ENCODE results near the gene CD47. TPM values are rescaled to one million over a fixed set of nuclear protein-coding genes. Genes with fewer than 3 reads are reported as not detected.

Gene CD47
- total and polyA plus RNA-seq, 2 of the 4 experiments (the other 2 are of a cell fraction) = 45.9 to 52.0 TPM

GRCh38 chr3:108099679-108100428 is 9.0 kb upstream of the CD47 start:
- dilution Hi-C loops (cut with HindIII; ENCODE audit: low sequenced_read_pairs, unreplicated experiment) = no loop called here
- no peak overlapping the region for H2AK9ac ChIP-seq (replicated peaks; ENCODE audit: low read depth, low read length, poor library complexity)
- H3K14ac ChIP-seq (replicated peaks; ENCODE audit: low read depth, low read length) = peak overlapping the region; percentile 66
- H3K36me3 ChIP-seq (ENCODE audit: control insufficient read depth, insufficient read depth, low read length) = no peaks in the 10 kb centered on the region
- H3K9me1 ChIP-seq (ENCODE audit: insufficient read depth, low read length) = no peaks in the 10 kb centered on the region
- intact Hi-C loops (cut with micrococcal nuclease) = loop anchor here (10.0 kb wide), 1 partner anchor 205 kb away; no protein-coding TSS in a partner anchor
- POLR2A ChIA-PET (ENCODE audit: unreplicated experiment) = no interaction called here
- no peak overlapping the region for H2BK120ac ChIP-seq (ENCODE audit: low read depth, low read length)
- H2BK5ac ChIP-seq (ENCODE audit: low read depth, low read length, poor library complexity, severe bottlenecking) = no peak overlapping the region
- H3K4me3 ChIP-seq (ENCODE audit: insufficient read depth, low read depth, low read length) = no peak overlapping the region
- H2BK20ac ChIP-seq (ENCODE audit: low read depth, low read length) = no peak overlapping the region
- H3K27ac ChIP-seq (ENCODE audit: insufficient read depth, low read length) = no peak overlapping the region
- no peak overlapping the region for H3K4me2 ChIP-seq (ENCODE audit: low read depth, low read length)
- BruUV-seq (replicated peaks) = no TSS peak
- no peak overlapping the region for H3K4ac ChIP-seq (ENCODE audit: low read depth, low read length)
- no peak overlapping the region for H2AK5ac ChIP-seq (ENCODE audit: low read depth, low read length)
- H3K9me3 ChIP-seq (ENCODE audit: control insufficient read depth, insufficient read depth, low read length) = no peaks in the 10 kb centered on the region
- H3K18ac ChIP-seq (ENCODE audit: low read depth, low read length) = no peak overlapping the region
- in situ Hi-C loops (cut with MboI; ENCODE audit: low sequenced_read_pairs) = no loop called here
- no peaks in the 10 kb centered on the region for H3K27me3 ChIP-seq (ENCODE audit: control insufficient read depth, insufficient read depth, low read length)
- H3K23ac ChIP-seq (ENCODE audit: low read depth, low read length) = peak overlapping the region; percentile 21; the same call in 1 of the 2 replicates
- ATAC-seq (ENCODE audit: low read depth) (no peak), DNase-seq (peak; percentile 6)
- H2BK15ac ChIP-seq (ENCODE audit: low read depth, low read length) = no peak overlapping the region
- CTCF ChIA-PET = interaction anchor here (0.6 kb wide), 1 partner anchor 10 kb away, joined by 3 read pairs; no protein-coding TSS in a partner anchor
- H4K91ac ChIP-seq (ENCODE audit: insufficient read depth, low read depth, low read length) = no peak overlapping the region
- no peak overlapping the region for H2AFZ ChIP-seq (replicated peaks; ENCODE audit: low read length, poor library complexity)
- no peak overlapping the region for H3K56ac ChIP-seq (ENCODE audit: extremely low read depth, insufficient read depth, low read length)
- peaks cover 10% of the 10 kb centered on the region for H3K4me1 ChIP-seq (ENCODE audit: control insufficient read depth, insufficient read depth, low read length)
- no peaks in the 10 kb centered on the region for H3K79me1 ChIP-seq (ENCODE audit: low read depth in 1 of 2, low read length in 2 of 2)
- no peak overlapping the region for H4K5ac ChIP-seq (ENCODE audit: low read depth, low read length)
- no peak overlapping the region for H3K9ac ChIP-seq (ENCODE audit: low read depth, low read length)
- H4K8ac ChIP-seq (ENCODE audit: low read depth in 2 of 2, low read length in 2 of 2) = no peak overlapping the region
- no peaks in the 10 kb centered on the region for H4K20me1 ChIP-seq (ENCODE audit: insufficient read depth, low read length)
- no peak for TF ChIP-seq RCOR1 (IDR thresholded peaks at IDR 0.05; ENCODE audit: insufficient replicate concordance, low read length)
- no peak for TF ChIP-seq MXI1 (IDR thresholded peaks at IDR 0.05; ENCODE audit: borderline replicate concordance, low read depth, low read length)
- TF ChIP-seq FOS (IDR thresholded peaks at IDR 0.05; ENCODE audit: low read depth, low read length) = no peak
- TF ChIP-seq ELK1 (IDR thresholded peaks at IDR 0.05; ENCODE audit: borderline replicate concordance, low read depth, low read length) = no peak
- no peak for TF ChIP-seq USF2 (IDR thresholded peaks at IDR 0.05; ENCODE audit: low read depth, low read length)
- TF ChIP-seq POLR2A (IDR thresholded peaks at IDR 0.05; ENCODE audit: low read depth, low read length) = no peak
- no CpG with 5 or more reads among the region's 9 CpGs for WGBS, 2 experiments (ENCODE audit: extremely low coverage in 2 of 2, insufficient read length in 1 of 2)

All from IMR-90 (cell line).